Colon (tissue), 2 donors: ENCODE results near the gene SH2D3C.

Experiments used
- FAIRE-seq: peaks from 2 replicates; lab custom pipeline; 2012; peaks lifted over from hg19 to GRCh38; lab: Jason Lieb, UNC
- donor health status: control.
- donor health status: control.

Gene SH2D3C

GRCh38 chr9:127715470-127716337 is 62.8 kb downstream of the SH2D3C start, which contains the start of the genes PTRH1 and TTC16:
PTRH1 (minus strand) TSS chr9:127715663; CDS start chr9:127715639, 24 bp downstream.
TTC16 (plus strand) TSS chr9:127716079; CDS start chr9:127716146, 67 bp downstream.
- no peak for FAIRE-seq

DNA sequence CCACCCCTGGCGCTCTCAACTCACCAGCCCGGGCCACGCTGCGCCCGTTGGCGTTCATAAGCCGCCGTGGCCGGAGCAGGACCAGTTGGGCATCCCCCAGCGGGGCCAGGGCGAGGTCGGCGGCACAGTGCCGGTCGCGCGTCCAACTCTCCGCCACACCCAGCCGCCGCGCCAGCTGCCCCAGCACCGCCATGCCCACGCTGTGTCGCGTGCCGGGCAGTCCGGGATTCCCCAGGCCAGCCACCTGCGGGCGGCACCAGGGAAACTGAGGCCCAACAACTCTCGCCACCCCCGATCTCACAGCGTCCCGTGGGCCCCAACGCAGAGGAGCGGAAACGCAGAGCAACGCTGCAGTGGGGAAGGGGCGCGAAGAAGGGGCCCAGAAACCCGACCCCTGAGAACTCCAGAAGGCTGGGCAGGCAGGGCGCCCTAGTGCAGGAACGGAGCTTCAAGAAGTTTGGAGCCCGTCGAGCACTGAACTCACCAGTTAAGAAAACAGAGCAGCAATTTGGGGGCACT is 63.5 kb downstream of the SH2D3C start:
- FAIRE-seq = no peak

GRCh38 chr9:127714020-127714750 is 64.3 kb downstream of the SH2D3C start:
- FAIRE-seq = no peak

DNA sequence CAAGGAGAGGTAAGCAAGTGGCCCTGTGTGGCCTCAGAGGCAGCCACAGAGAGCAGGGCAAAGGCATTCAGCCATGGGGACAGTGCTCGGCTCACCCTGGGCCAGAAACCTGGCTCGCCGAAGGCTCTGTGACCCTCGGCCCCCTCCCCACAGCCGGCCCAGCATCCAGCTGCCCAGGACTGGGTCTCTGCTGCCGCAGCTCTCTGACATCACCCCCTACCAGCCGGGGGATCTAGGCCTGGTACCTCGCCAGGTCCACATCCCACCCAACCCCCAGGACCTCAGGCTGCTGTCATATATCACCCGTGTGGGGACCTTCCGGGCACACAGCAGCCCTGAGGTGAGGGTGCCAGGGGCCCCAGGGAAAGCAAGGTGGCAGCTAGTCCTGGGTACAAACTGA is 65.6 kb downstream of the SH2D3C start:
- no peak for FAIRE-seq

DNA sequence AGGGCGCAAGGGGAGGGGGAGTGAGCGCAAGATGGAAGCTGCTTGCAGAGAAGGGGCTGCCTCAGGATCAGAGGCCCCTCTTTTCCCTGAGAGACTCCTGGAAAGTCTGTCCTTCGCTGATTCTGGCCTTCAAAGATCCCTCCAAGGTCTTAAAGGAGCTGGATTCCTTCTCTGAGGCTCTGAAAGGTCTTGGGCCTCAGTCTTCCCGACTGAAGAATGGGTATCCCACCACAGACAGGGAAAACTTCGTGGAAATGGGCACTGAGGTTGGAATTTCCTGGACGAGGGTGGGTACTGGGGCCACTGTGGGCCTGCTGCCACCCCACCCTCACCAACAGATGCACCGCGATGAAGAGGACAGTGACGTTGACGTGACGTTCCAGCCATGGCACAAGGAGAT is 66.1 kb downstream of the SH2D3C start:
- no peak for FAIRE-seq

- FAIRE-seq = no peak
Measured at GRCh38 chr9:127711831-127712274, 66.6 kb downstream of the SH2D3C start.

DNA sequence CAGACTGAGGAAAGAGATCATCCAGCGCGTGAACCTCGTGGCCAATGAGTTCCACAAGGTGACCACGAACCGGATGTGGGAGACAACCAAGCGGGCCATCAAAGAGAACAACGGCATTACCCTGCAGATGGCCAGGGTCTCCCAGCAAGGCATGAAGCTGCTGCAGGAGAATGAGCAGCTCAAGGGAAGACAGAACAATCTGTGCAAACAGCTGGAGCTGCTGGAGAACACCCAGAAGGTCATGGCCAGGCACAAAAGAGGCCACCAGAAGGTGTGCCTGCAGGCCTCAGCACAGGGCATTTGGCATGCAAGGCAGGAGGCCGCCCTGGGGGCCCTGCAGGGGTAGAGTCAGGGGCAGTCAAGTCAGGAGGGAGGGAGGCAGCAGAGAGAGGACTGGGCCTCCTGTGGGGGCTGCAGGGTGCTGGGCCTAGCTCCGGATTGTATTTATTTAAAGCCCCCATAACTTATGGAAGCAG is 67.2 kb downstream of the SH2D3C start:
- FAIRE-seq = no peak

- no peak for FAIRE-seq
Measured at GRCh38 chr9:127710204-127710783, 68.2 kb downstream of the SH2D3C start.

DNA sequence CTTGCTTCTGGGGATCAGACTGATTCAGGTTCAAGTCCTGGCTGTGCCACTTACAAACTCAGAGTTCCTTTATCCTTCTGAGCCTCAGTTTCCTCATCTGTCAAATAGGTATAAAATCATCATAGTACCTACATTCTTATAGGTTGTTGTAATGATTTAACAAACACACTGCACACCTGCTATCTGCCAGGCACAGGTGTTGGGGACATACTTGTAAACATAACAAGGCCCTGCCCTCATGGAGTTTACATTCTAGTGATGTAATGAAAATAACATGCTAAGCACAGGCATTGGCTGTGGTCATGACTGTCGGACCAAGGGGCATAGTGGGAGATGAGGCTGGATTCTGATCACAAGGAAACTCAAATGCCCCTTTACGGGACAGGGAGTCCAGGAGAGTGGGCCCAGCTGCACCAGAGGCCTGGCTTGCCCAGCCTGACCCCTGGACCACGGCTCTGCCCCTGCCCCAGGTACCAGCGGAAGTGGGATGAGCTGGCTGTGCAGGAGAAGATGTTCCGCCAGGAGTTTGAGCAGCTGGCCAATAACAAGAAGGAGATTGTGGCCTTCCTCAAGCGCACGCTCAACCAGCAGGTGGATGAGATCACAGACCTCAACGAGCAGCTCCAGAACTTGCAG is 69.4 kb downstream of the SH2D3C start:
- no peak for FAIRE-seq

DNA sequence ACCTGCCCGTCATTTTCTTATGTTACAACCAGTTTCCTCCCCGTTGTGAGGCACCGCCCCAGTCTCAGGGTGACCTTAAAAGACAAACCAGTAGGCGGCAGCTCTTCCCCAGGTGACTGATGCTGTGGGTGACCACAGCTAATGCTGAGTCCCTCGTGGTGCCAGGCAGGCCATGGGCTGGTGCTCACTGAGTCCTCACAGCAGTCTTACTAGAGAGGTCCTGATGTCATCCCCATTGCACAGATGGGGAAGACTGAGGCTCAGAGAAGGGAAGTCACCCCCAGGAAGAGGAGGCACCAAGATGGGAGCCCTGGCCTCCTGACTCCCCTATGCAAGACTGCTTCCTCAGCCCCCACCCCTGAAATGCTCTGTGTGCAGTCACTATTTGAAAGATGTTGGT is 70.7 kb downstream of the SH2D3C start:
- FAIRE-seq = no peak

DNA sequence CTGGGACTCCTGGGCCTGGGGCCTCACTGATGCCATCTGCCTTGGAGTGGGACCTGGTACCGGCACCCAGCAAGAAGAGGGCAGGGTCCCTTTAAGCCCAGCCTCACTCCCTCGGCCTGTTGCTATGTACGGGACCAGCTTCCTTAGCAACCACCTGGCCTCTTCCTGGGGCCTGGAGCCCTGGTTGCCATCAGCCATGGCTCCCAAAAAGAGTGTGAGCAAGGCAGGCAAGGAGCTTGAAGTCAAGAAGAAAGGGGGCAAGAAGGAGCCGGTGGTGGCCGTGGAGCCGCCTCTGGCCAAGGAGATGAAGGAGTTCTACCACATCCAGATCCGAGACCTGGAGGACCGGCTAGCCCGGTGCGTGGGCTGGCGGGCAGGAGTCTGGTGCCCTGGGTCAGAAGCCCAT is 71.6 kb downstream of the SH2D3C start, which contains the start of gene CFAP157:
TSS of gene CFAP157 (plus strand) at position 153 of the 406 bp plus-strand sequence. CDS start at position 197, 44 bp downstream.
- FAIRE-seq = no peak

DNA sequence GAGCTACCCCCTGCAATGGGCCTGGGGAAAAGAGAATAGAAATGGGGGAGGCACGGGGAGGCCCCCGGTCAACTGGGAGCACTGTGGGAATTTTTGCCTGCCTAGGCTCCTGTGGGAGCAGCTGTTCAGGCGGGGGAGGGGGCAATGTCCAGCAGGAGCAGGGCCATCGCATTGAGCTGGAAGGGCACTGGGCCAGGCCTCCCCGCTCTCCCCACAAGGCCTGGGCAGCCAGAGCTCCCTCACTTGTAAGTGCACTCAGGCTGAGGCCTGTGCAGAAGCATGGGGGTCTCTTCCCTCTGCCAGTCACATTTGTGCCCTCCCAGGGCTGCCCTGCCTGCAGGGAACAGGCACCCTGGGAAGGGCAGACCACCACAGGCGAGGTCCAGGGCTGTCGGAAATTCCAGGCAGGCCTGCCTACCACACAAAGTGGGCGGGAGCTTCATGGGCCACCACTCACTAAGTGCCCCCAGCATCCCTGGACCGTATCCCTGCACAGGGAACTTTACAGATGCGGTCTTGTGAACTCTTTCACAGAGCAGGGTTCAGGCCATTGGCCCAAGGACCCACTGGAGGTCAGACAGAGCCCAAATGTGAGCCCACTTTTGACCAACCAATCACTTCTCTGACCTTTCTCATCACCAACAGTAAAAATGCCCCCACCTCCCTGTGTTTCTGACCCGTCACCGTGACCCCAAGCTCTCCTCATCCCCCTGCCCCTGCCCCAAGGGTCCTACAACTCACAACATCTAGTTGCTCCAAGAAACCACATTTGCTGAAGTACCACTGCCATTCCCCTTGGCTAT is 72.7 kb downstream of the SH2D3C start:
- FAIRE-seq = no peak

DNA sequence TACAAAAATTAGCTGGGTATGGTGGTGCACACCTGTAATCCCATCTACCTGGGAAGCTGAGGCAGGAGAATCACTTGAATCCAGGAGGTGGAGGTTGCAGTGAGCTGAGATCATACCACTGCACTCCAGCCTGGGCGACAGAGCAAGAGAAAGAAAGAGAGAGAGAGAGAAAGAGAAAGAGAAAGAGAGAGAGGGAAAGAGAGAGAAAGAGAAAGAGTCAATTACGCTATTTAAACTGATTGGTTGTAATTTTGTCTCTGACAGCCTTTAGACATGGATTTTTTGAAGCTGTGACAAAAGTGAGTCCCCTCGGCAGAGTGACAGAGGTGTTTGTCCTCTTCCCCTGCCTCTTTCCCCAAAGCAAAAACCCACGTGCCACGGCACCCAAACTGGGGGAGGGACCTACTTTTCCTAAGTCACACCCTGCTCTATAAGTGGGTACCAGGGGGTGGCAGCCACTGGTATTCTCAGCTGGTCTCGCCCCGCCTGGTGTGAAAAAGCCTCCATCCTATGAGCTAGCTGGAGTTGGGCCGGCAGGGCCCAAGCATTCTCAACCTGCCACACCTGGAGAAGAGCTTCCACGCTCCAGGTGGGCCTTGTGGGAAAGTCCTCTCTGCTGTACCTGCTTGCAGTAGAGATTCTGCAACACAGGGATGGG is 75.0 kb downstream of the SH2D3C start:
- no peak for FAIRE-seq

DNA sequence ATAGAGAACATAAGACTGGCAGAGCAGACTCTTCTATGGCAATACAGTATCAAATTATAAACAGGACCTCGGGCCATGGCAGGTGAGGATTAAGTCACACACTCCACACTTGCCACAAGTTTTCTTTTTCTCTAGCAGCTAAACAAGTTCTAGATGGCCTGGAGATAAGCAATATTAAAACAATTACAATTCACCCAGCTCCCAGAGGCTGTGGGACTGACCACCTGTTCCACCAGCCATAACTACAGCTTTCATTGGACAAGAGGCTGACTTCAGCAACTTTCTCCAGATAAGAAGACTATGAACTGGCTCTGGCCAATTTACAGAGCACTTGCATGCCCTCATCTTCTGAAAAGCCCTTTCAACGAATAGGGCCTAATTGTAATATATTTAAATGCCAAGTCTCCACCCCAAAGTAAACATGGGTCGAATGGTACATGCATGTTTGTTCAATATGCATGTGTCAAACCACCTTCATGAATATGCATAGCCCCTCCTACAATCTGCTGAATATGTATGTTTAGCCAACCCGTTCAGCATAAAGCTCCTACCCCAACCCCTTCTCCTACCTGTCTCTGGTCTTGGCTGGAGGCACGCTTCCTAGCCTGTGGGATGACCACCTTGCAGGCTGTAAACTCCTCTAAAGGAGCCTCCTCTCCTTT is 77.7 kb downstream of the SH2D3C start:
- FAIRE-seq = no peak

DNA sequence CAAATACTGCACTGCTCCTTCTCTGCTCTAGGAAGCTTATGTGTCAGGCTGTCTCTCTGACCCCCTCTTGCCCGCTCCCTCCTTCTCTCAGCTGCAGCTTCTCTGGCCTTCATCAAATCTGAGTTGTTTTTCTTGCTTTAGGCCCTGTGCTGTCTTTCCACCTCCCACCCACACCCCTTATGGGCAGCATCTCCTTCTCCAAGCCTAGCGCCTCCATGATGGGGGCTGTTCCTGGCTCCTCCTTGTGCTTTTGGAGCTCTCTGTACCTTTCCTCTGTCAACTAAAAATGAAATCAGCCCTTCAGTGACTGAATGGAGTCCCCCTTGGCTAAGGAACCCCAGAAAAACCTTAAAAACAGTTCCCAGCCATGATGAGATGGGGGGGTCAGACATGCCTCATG is 78.3 kb downstream of the SH2D3C start:
- no peak for FAIRE-seq

DNA sequence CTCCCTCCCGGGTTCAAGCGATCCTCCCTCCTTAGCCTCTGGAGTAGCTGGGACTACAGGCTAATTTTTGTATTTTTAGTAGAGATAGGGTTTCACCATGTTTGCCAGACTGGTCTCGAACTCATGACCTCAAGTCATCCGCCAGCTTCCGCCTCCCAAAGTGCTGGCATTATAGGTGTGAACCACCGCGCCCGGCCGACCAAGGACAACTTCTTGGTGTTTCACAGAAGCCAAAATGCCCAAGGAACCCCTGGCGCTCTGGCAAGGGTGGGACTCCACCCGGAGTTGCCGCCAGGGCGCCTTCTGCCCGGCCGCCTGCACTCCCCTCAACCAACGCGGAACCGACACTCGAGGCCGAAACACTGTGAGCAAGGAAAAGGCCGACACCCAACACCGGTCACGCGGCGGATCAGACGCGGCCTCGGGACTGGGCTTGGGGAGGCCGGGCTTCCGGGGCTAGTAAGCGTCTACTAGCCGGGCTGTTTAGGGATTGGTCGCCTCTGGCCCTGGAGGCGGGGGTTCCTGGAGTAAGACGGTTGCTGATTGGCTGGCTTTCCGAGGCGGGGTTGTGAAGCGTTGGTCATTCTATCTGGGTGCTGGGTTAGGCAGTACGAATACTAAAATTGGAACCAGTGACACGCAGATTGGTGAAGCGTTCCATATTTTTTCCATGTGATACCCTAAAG is 79.3 kb downstream of the SH2D3C start:
- no peak for FAIRE-seq

GRCh38 chr9:127698386-127698785 is 80.1 kb downstream of the SH2D3C start:
- no peak for FAIRE-seq

- FAIRE-seq = no peak
Measured at GRCh38 chr9:127697575-127697974, 80.9 kb downstream of the SH2D3C start.
